ENCODE measurements around the gene DNAAF8.
A peak's percentile ranks its signal among the peaks of the same experiment; 100 is the strongest.
"Not testable (repeated sequence)": the region's sequence is repeated elsewhere in the genome, so short reads cannot be mapped to it uniquely, and the experiment has no call there.

DNAAF8 gene

DNA sequence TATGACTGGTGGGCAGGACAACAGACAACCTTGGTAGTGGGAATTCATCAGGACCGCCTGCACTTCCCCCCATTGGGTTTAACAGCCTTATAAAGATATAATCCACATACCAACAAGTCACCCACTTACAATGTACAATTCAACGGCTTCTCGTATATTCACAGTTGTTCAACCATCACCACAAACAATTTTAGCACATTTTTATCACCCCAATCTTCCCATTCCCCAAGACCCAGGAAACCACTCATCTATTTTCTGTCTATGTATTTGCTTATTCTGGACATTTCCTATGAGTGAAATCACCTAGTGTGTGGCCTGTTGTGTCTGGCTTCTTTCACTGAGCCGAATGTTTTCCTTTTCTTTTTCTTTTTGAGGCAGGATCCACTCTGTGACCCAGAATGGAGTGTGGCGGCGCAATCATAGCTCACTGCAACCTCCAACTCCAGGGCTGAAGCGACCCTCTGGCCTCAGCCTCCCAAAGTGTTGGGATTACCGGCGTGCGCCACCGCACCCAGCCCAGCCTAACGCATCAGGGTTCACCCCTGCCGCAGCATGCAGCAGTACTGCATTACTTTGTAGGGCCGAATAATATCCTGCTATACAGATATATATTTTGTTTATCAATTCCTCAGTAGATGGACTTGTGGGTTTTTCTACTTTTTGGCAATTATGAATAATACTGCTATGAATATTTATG is 11.1 kb upstream of the DNAAF8 start:
- DNase-seq (ENCODE audit: low read depth in 2 of 2) = no peak

DNA sequence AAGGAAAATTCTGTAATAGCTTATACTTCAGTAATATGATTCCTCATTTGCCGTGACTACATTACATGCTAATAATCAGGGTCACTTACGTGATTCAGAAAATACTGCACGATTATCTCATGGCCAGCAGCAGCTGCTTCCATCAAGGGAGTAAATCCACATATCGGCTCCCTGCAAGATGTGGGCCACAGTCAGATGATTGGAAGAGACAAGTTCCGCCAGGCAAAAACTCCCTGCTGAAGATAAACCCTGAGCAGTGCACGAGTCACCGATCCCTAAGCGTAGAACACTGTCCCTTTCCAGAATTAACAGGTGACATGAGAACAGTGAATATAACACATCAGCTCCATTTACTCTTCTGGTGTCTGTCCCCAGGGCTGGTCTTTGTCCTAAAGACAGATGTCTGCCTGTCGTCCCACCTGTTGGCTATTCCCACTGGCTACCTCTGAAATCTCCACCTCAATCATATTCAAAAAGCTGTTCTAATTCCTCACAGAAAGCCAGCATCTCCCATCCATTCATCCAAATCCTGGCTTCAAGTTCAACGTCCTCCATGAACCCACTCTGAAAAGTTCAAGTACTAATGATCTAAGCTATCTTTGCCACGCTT is 9.6 kb upstream of the DNAAF8 start:
- no peak for DNase-seq (ENCODE audit: low read depth in 2 of 2)

DNA sequence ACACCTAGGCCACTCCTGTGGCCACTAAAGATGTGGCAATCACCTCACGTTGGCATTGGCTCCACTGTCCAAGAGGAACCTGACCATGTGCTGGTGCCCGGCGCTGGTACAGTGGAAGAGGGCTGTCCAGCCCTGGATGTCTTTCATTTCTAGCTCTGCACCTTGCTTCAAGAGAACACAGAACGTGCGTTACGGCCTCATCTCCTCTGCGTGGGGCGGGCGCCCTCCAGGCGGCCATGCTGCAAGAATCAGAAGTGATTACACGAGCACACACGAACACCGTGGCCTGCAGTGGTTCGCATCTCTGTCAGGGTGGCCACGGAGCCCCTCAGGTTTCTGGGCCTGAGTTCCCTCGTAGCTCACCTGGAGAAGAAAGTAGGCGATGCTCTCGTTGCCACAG is 7.7 kb upstream of the DNAAF8 start:
- no peak for DNase-seq (ENCODE audit: low read depth in 2 of 2)

DNA sequence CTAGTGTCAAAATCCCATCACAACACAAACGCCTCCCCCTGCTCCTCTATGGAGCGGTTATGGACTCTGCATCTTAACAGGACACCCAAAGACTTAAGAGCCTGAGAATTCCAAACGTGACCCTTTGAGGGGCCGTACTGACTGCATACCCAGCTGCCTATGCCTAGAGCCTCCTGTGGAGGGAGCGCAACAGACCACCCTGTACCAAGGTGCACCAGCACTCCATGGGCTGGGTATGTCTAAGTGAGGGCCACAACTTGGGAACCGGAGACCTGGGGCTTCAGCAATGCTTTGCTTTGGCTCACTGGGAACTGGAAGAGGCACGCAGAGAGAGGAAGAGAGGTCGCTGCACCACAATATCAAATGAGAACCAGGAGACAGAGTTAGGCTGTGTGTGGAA is 5.7 kb upstream of the DNAAF8 start:
- DNase-seq (ENCODE audit: low read depth in 2 of 2) = no peak

DNA sequence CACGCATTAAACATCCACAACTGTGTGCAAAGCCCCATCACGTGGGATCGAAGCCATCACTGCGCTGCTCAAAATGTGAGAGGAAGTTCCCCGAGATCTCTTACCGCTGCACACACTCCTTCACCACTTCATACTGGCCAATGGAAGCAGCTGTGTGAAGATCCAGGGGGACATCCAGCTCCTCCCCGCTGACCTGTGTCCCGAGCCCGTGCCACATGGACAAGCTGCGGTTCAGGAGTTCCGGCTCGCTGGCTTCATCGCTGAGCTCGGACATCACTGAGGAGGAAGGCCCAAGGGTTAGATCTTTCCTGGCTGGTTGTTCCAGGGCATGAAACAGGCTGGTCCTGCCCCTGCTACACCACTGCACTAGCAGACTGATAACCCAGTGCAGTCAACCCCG is 4.5 kb upstream of the DNAAF8 start:
- no peak for DNase-seq (ENCODE audit: low read depth in 2 of 2)

DNA sequence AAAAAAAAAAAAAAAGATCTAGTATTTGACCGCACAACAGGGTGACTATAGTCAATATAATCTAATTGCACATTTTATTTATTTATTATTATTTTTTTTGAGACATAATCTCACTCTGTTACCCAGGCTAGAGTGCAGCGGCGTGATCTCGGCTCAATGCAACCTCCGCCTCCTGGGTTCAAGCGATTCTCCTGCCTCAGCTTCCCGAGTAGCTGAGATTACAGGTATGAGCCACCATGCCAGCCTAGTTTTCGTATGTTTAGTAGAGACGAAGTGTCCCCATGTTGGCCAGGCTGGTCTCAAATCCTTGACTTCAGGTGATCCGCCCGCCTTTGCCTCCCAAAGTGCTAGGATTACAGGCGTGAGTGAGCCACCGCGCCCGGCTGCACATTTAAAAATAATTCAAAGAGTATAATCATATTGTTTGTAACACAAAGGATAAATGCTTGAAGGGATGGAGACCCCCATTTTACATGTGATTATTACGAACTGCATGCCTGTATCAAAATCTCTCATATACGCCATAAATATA is 1.1 kb upstream of the DNAAF8 start:
- DNase-seq (ENCODE audit: low read depth in 2 of 2) = no peak

DNA sequence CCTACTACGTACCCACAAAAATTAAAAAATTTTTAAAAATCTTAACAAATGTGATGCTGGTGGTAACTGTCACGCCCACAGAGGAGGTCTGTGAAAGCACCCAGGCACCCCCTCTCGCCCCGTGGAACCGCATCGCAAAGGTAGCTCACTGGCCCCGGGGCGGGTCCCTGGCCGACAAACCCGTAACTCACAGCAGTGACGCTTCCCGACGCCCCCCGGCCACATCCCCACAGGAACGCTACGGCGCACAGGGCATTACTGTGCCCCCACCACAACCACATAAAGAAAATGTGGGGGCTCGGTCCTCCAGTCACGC is 632 bp upstream of the DNAAF8 start:
- peak; percentile 18 to 31 for DNase-seq (ENCODE audit: low read depth in 2 of 2)

DNA sequence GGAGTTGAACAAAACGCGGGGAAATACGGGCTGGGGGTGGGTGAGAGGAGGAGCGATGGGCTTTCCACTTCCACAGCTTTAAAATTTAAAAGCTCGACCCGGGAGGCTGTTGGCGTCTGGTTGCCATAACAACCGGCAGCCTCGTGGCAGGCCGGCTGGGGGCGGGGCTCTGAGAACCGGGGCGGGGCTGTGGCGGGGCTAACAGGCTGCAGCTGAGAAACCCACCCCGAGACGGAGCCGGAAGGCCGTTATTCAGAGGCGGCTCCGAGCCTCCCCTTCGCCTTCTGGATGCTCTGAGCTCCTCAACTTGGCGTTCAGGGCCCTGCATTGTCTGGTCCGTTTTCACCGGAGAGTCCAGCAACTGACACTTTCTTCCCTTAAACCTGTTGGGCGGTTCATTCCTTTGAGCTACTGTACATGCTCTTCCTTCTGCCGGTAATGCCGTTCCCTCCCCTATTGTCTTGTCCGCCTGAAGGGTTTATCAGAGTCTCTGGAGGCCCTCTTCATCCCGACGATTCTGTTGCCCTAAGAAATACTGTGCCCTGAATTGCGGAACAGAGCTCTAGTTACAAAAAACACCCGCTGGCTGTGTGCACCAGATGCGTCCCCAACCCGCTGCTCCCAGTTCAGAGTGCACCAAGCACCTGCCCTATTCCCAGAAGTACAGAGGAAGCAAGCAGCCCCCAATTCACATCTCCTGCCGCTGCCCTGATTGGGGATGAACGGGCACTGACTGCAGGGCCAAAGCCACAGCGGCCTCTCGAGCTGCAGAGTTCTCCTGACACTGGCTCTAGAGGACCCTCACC is 596 bp downstream of the DNAAF8 start:
- DNase-seq (ENCODE audit: low read depth in 2 of 2) = peak; percentile 93 to 96

DNA sequence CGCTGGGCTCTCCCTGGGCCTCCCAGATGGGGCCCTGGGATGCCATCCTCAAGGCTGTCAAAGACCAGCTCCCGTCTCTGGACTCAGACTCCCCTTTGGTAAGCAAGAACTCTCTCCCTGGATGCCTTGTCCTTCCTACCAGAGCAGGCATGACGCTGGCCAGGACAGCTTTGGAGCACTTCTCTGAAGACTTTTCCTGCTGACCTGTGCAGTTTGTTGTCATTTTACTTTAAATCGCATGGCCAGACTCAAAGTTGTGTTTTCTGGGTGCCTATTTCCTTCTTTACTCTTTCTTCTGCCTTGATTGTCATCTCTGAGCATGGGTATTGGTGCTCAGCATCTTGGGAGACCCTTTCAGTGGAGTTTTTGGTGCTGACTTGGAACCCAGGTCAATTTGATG is 2.2 kb downstream of the DNAAF8 start:
- DNase-seq (ENCODE audit: low read depth in 2 of 2) = no peak

DNA sequence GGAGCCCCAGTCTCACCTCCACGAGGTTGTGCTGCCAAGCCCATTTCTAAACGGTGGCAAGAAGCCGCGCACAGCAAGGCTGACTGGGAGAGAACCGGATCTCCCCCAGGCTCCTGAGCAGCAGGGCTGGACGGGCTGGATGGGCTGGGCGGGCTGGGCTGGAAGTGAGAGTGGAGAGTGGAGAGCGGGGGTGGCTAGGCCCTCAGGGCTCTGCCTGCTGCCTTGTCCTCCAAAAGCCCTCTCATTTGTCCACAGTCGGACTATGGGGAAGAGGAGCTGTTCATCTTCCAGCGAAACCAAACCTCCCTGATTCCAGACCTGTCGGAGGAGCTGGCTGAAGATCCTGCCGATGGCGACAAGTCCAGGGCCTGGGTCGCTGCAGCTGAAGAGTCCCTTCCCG is 3.2 kb downstream of the DNAAF8 start:
- no peak for DNase-seq (ENCODE audit: low read depth in 2 of 2)

DNA sequence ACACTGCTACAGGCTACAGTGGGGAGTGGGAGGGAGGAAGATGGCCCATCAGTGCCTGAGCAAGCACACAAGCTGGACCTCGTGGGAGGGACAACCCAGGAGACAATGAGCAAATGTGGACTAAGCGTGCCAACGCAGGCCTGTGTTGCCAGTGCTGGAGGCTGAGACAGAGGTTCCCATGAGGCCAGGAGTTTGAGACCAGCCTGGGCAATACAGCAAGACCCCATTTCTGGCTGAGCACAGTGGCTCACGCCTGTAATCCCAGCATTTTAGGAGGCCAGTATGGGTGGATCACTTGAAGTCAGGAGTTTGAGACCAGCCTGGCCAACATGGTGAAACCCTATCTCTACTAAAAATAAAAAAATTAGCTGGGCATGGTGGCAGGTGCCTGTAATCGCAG is 4.0 kb downstream of the DNAAF8 start:
- not testable (repeated sequence) for DNase-seq (ENCODE audit: low read depth in 2 of 2)

DNA sequence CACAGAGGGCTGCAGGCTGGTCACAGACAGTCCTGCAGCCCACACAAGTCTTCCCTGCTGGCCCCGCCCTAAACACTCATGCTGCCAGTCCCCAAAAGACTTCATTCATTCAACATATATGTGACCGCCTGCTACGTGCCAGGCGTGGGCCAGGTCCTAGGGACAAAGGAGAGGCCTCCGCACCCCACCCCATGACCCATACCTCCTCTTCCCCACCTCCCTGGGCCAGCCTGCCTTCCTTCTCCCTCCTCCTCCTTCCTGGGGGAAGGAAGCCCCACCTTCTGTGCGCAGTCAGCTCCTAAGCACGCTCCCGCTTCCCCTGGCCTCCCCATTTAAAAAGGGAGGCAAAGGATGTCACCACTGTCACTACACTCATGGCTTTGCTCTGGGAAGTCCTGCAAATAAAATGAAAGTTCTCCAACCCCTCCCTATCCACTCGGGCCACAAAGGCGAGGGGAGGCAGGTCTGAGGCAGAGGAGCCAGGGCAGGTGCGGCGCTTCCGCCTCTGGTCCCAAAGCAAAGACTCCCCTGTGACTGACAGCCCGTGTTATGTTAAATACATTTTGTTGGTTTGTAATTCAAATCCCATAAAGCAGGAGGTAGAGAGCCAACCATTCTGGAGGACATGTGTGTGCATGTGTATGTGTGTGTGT is 9.0 kb downstream of the DNAAF8 start:
- no peak for DNase-seq (ENCODE audit: low read depth in 2 of 2)

DNA sequence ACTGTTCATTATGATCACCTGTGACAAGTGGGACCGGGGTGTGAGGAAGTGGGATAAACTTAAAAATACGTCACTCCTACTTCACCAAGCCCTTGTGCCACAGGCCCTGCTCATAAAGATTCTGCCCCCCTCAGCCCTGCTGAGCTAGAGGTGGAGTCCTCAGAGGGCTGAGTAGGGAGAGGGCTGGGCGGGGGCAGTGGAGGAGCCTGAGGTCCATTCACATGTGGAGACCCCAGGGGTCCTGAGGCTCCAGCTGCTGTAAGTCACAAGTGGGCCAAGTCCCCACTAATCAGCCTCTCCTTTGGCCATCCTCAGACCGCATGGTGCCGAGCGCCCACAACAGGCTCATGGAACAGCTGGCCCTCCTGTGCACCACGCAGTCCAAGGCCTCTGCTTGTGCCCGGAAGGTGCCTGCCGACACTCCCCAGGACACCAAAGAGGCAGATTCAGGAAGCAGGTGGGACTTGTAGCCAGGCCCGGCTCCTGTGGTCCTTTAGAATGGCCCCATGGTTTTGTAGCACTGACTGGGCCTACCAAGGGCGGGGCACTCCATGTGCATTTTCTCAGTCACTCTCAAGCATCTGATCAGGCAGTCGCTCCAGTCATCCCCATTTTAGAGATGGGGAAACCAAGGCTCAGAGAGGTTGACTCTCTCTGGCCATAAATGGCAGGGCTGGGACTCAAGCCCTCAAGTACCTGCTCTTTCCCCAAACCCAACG is 10.4 kb downstream of the DNAAF8 start:
- DNase-seq (ENCODE audit: low read depth in 2 of 2) = no peak

DNA sequence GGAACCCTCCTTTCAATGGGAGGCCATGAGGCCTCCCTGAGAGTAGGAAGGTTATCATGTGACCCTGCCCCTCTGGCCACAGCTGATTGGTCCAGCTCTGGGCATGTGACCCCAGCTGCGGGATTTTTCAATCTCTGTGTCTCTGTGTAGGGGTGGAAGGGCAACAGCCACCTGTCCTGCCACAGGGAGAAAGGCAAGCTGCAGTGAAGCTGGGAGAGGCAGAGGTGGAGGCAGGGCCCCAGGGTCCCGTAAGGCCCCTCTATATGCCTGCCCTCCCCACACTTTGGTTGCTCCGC is 10.9 kb downstream of the DNAAF8 start:
- no peak for DNase-seq (ENCODE audit: low read depth in 2 of 2)

DNA sequence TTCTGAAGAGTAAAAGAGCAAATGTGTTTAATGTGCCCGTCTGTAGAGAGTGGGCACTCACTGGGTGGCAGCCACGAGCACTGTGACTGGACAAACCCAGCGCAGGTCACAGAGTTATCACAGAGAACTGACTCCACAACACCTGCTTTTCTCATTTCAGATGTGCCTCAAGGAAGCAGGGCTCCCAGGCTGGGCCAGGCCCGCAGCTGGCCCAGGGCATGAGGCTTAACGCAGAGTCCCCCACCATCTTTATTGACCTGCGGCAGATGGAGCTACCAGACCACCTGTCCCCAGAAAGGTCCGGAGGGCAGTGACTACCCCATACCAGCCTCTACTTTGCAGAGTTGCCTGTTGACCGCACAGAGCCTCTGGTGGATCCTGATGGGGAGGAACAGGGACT is 11.9 kb downstream of the DNAAF8 start:
- DNase-seq (ENCODE audit: low read depth in 2 of 2) = no peak

DNA sequence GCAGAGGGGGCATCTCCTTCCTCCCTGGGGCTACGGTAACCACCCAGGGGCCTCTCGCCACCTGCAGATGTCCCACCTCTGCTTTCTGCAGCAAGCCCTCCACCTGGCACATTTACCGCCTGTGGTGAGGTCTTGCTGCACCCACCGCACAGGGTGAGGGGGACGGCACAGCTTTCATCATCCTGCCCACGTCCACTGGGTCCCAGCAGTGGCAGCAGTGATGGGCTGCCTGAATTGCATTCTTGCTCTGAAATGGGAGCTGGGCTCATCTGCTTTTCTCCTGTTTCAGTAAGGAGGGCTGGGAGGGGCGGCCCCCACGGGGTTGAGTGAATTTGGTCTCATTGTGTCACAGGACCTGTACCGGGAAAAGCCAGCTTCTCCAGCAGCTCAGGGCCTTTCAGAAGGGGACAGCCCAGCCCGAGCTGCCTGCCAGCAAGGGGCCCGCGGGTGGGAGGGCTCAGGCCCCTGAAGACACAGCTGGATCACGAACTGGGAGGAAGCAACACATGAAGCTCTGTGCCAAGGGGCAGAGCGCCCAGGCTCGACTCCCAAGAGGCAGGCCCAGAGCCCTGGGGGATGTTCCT is 12.7 kb downstream of the DNAAF8 start:
- no peak for DNase-seq (ENCODE audit: low read depth in 2 of 2)

DNA sequence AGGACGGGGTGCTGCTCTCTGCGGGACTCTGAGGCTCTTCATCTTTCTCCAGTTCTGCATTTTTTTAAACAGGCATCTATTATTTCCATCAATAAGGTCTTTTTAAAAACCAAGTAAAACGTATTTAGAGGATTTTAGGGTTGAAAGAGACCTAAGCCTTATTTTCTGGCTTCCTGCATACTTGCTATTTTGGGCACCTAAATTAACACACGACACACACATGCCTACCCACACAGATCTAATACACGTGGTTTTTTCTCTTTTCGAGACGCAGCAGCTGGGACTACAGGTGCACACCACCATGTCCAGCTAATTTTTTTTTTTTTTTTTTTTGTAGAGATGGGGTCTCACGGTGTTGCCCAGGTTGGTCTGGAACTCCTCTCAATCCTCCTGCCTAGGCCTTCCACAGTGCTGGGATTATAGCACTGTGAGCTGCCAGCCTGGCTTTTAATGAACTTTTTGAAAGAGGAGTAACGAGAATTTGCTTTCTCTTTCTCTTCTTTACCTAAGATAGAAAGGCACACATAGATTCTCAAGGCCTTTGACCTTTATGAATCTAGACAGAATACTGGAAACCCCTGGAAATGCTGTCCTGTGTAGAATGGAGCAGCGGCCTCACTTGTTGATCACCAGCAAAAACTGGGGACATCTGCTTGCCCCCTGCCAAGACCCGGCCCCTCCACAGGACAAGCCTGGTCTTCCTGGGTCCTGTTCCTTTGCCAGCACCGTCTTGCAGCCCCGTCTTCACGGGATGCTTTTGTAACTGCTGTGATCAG is 13.8 kb downstream of the DNAAF8 start:
- no peak for DNase-seq (ENCODE audit: low read depth in 2 of 2)

DNA sequence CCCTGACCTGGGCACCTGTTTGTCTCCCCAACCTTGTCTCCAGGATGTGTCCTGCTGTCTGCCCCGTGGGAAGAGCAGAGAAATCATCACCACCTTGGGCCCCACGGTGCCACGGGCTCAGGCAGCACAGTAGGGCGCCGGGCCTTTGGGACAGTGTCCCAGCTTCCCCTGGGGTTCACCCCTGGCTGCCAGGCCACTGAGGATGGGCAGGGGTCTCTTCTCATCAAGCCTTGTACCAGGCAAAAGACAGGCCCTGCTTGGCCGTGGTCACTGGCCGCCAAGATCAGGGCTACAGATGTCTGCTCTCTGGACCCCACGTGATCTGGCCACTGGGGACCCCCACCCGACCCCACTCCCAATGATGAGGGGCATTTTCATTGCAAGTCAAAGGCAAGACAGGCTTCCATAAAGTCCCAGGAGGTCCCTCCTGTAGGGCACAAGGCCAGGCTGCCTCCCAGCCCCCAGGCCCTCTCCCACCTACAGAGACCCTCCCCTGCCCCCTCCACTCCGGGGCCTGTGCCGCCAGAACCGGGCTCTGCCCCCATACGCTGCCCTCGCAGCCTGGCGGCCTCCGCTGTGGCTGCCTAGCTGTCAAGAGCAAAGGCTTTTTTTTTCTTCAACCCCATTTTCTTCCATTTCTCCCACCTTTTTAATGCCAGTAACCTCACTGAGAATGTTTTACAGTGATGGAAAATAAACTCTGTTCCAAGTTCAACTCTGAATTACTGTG is 14.5 kb downstream of the DNAAF8 start:
- DNase-seq (ENCODE audit: low read depth in 2 of 2) = no peak

DNA sequence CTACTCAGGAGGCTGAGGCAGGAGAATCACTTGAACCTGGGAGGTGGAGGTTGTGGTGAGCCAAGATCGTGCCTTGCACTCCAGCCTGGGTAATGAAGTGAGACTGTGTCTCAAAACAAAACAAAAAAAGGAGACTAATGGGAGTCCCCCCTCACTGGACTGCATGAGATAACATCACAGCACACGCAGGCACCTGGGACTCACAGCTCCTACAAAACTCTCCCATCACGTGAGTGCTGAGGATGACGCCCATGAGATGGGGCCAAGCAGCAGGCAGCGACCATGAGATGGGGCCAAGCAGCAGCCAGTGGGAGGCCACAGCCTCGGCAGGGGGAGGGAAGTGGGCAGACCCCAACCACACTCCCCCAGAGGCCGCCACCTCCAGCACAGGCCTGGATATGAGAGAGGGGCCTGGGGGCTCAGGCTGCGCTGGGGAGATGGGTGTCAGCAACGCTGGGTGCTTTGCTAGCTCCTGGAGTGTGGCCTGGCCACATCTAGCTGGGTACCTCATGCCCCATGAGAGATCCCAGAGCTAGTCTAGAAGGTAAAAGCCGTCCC is 15.4 kb downstream of the DNAAF8 start:
- no peak for DNase-seq (ENCODE audit: low read depth in 2 of 2)

DNA sequence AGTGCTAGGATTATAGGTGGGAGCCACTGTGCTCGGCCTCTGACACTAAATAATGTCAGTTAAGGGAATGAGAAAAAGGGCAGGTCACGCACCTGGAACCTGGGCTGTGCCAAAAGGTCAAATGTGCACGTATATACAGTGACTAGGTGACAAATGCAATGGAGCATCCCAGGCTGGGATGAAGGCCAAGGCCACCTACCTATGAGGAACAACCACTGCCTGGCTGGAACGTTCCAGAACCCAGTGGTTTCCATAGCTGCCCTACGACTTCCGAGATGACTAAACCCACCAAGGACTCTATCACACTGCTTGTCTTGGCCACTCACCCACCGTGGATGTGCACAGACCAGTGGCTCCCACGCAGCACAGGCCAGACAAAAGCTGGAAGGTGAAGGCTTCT is 16.6 kb downstream of the DNAAF8 start:
- DNase-seq (ENCODE audit: low read depth in 2 of 2) = no peak
